ENCODE measurements around the gene TRUB1. TPM values are rescaled to one million over a fixed set of nuclear protein-coding genes. Genes with fewer than 3 reads are reported as not detected.

Gene TRUB1
- total RNA-seq, 2 experiments from 2014 or later: 18.7 to 25.1 TPM

GRCh38 chr10:114955984-114956383 lies 18.0 kb downstream of the TRUB1 start:
- Histone ChIP-seq H3K4me1 (ENCODE audit: insufficient read depth, low read length, poor library complexity, severe bottlenecking) (no peaks in the 10 kb centered on the region), H4K20me1 (ENCODE audit: insufficient read depth, low read length) (no peaks in the 10 kb centered on the region), H3K4me3 (ENCODE audit: low read depth, low read length, poor library complexity, severe bottlenecking) (no peak overlapping the region), H3K79me2 (ENCODE audit: insufficient read depth, low read depth, low read length) (peaks cover 5% of the 10 kb centered on the region; the same call in 1 of the 2 replicates), H3K27ac (ENCODE audit: low read depth, low read length, poor library complexity, severe bottlenecking) (no peak overlapping the region), H3K36me3 (ENCODE audit: insufficient read depth, low read length) (peaks cover 69% of the 10 kb centered on the region), H3K9me3 (ENCODE audit: low read length) (no peaks in the 10 kb centered on the region), H3K9me2 (ENCODE audit: insufficient read depth, low read length) (no peaks in the 10 kb centered on the region), H2AFZ (ENCODE audit: low read length) (no peak overlapping the region), H3K4me2 (ENCODE audit: low read length) (no peak overlapping the region)
- no peak for DNase-seq (ENCODE audit: low spot score)
- ChIA-PET POLR2A (interaction anchor here (0.6 to 1.6 kb wide), 4 partner anchors 8 to 108 kb away, joined by 3 to 4 read pairs (median 3); no protein-coding TSS in a partner anchor), CTCF (ENCODE audit: unreplicated experiment) (no interaction called here)
- TF ChIP-seq CTCF (conservative IDR thresholded peaks at IDR 0.05; ENCODE audit: low read length) (no peak), EZH2phosphoT487 (IDR thresholded peaks at IDR 0.05; ENCODE audit: borderline replicate concordance, low read depth, low read length) (no peak)
- intact Hi-C loops (cut with micrococcal nuclease; ENCODE audit: unreplicated experiment): no loop called here
- BruUV-seq (replicated peaks): no TSS peak

DNA sequence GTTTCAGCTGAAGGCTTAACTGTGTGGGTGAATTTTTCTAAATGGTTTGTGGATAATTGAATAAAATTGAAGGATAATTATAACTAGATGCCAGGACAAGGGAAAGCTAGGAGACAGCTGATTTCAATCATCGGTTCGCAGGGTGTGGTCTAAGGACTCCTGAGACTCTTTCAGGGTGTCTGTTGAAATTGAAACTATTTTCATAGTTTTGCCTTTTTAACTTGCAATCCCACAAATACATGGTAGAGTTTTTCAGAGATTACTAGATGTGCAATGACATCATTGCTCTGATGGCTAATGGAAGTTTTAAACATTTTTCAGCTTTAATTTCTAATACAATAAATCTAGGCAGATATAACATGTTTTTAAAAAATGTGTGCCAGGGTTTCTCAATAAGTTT lies 18.5 kb downstream of the TRUB1 start:
- Histone ChIP-seq H3K4me1 (ENCODE audit: insufficient read depth, low read length, poor library complexity, severe bottlenecking) (no peaks in the 10 kb centered on the region), H3K9me2 (ENCODE audit: insufficient read depth, low read length) (no peaks in the 10 kb centered on the region), H3K27ac (ENCODE audit: low read depth, low read length, poor library complexity, severe bottlenecking) (no peak overlapping the region), H3K4me3 (ENCODE audit: low read depth, low read length, poor library complexity, severe bottlenecking) (no peak overlapping the region), H3K79me2 (ENCODE audit: insufficient read depth, low read depth, low read length) (0 out of 2 replicates have a peak, but pooled peaks cover 4% of the 10 kb centered on the region), H4K20me1 (ENCODE audit: insufficient read depth, low read length) (no peaks in the 10 kb centered on the region), H3K9me3 (ENCODE audit: low read length) (no peaks in the 10 kb centered on the region), H3K4me2 (ENCODE audit: low read length) (no peak overlapping the region), H3K36me3 (ENCODE audit: insufficient read depth, low read length) (peaks cover 69% of the 10 kb centered on the region), H2AFZ (ENCODE audit: low read length) (no peak overlapping the region)
- ChIA-PET CTCF (ENCODE audit: unreplicated experiment) (no interaction called here), POLR2A (interaction anchor here (0.9 to 1.6 kb wide), 3 partner anchors 10 to 17 kb away, joined by 3 to 4 read pairs (median 4); no protein-coding TSS in a partner anchor)
- no peak for DNase-seq (ENCODE audit: low spot score)
- BruUV-seq (replicated peaks): no TSS peak
- TF ChIP-seq CTCF (conservative IDR thresholded peaks at IDR 0.05; ENCODE audit: low read length): no peak
- no peak for TF ChIP-seq EZH2phosphoT487 (IDR thresholded peaks at IDR 0.05; ENCODE audit: borderline replicate concordance, low read depth, low read length)
- intact Hi-C loops (cut with micrococcal nuclease; ENCODE audit: unreplicated experiment): no loop called here

GRCh38 chr10:114957122-114957521 lies 19.1 kb downstream of the TRUB1 start:
- Histone ChIP-seq H4K20me1 (ENCODE audit: insufficient read depth, low read length) (no peaks in the 10 kb centered on the region), H3K9me3 (ENCODE audit: low read length) (no peaks in the 10 kb centered on the region), H3K4me1 (ENCODE audit: insufficient read depth, low read length, poor library complexity, severe bottlenecking) (no peaks in the 10 kb centered on the region), H3K4me3 (ENCODE audit: low read depth, low read length, poor library complexity, severe bottlenecking) (no peak overlapping the region), H3K79me2 (ENCODE audit: insufficient read depth, low read depth, low read length) (0 out of 2 replicates have a peak, but pooled peaks cover 4% of the 10 kb centered on the region), H3K4me2 (ENCODE audit: low read length) (no peak overlapping the region), H3K36me3 (ENCODE audit: insufficient read depth, low read length) (peaks cover 69% of the 10 kb centered on the region), H3K9me2 (ENCODE audit: insufficient read depth, low read length) (no peaks in the 10 kb centered on the region), H3K27ac (ENCODE audit: low read depth, low read length, poor library complexity, severe bottlenecking) (no peak overlapping the region), H2AFZ (ENCODE audit: low read length) (no peak overlapping the region)
- TF ChIP-seq CTCF (conservative IDR thresholded peaks at IDR 0.05; ENCODE audit: low read length): no peak
- no peak for TF ChIP-seq EZH2phosphoT487 (IDR thresholded peaks at IDR 0.05; ENCODE audit: borderline replicate concordance, low read depth, low read length)
- BruUV-seq (replicated peaks): no TSS peak
- DNase-seq (ENCODE audit: low spot score): no peak
- ChIA-PET CTCF (ENCODE audit: unreplicated experiment) (no interaction called here), POLR2A (interaction anchor here (0.9 to 1.5 kb wide), 3 partner anchors 9 to 17 kb away, joined by 4 to 5 read pairs (median 4); no protein-coding TSS in a partner anchor)
- intact Hi-C loops (cut with micrococcal nuclease; ENCODE audit: unreplicated experiment): no loop called here

All from OCI-LY7 (cell line).